Keratinocyte (primary cell): ENCODE data around the gene IFI16. TPM values are rescaled to one million over a fixed set of nuclear protein-coding genes. Genes with fewer than 3 reads are reported as not detected.
"Not testable (repeated sequence)": the region's sequence is repeated elsewhere in the genome, so short reads cannot be mapped to it uniquely, and the experiment has no call there.

ENCODE experiments used
- DNase-seq: peaks from one replicate; pipeline ENCODE4 v3.0.0-alpha.2; 2011; ENCODE audit warnings: low read depth, missing footprints, low spot score
- FAIRE-seq: peaks from 2 replicates; lab custom pipeline; 2011; peaks lifted over from hg19 to GRCh38; lab: Jason Lieb, UNC
- H2AFZ ChIP-seq: 2 replicates; pipeline ENCODE4 v1.6.0; 2012; ENCODE audit warnings: low read length, control low read depth, inconsistent platforms; ENCODE audit not compliant: control insufficient read depth
- H3K27ac ChIP-seq: 2 replicates; pipeline ENCODE4 v1.5.1; 2011; ENCODE audit warnings: low read length; ENCODE audit not compliant: control insufficient read depth, insufficient read depth
- H3K27me3 ChIP-seq: 3 replicates; pipeline ENCODE4 v1.6.0; 2011; ENCODE audit warnings: low read length; ENCODE audit not compliant: control insufficient read depth, insufficient read depth; ENCODE audit errors: extremely low read depth
- H3K36me3 ChIP-seq, 2 experiments: 2 replicates in 1 of 2; 3 replicates in 1 of 2; pipeline ENCODE4 v1.5.1; 2011; ENCODE audit warnings: low read length in 2 of 2, mild to moderate bottlenecking in 1 of 2; ENCODE audit not compliant: control insufficient read depth in 2 of 2, insufficient read depth in 2 of 2; ENCODE audit errors: extremely low read depth in 1 of 2
- H3K4me1 ChIP-seq: 3 replicates; pipeline ENCODE4 v1.5.1; 2011; ENCODE audit warnings: low read length; ENCODE audit not compliant: control insufficient read depth, insufficient read depth; ENCODE audit errors: extremely low read depth
- H3K4me2 ChIP-seq: 3 replicates; pipeline ENCODE4 v1.6.0; 2011; ENCODE audit warnings: low read depth, low read length; ENCODE audit not compliant: control insufficient read depth, insufficient read depth; ENCODE audit errors: extremely low read depth
- H3K4me3 ChIP-seq, 3 experiments: fragments of 200-600 bp in 1 of 3; sonication (generic) in 1 of 3; 2 replicates in 2 of 3; 3 replicates in 1 of 3; pipeline ENCODE4 v1.5.1; 2011 to 2016; ENCODE audit warnings: low read length in 3 of 3, mild to moderate bottlenecking in 3 of 3, control low read depth in 2 of 3, inconsistent platforms in 1 of 3, low read depth in 1 of 3, mixed read lengths in 1 of 3, mixed run types in 1 of 3, moderate library complexity in 1 of 3; ENCODE audit not compliant: control insufficient read depth in 2 of 3, insufficient read depth in 2 of 3; ENCODE audit errors: extremely low read depth in 1 of 3
- H3K79me2 ChIP-seq: 2 replicates; pipeline ENCODE4 v1.6.0; 2012; ENCODE audit warnings: low read length; ENCODE audit not compliant: control insufficient read depth, insufficient read depth
- H3K9ac ChIP-seq: 3 replicates; pipeline ENCODE4 v1.6.0; 2011; ENCODE audit warnings: low read length; ENCODE audit not compliant: control insufficient read depth, insufficient read depth; ENCODE audit errors: extremely low read depth
- H3K9me1 ChIP-seq: 3 replicates; pipeline ENCODE4 v1.6.0; 2011; ENCODE audit warnings: low read length; ENCODE audit not compliant: control insufficient read depth, insufficient read depth; ENCODE audit errors: extremely low read depth
- H3K9me3 ChIP-seq: 2 replicates; pipeline ENCODE4 v1.5.1; 2012; ENCODE audit warnings: low read depth, low read length; ENCODE audit not compliant: control insufficient read depth
- H4K20me1 ChIP-seq: 3 replicates; pipeline ENCODE4 v1.6.0; 2011; ENCODE audit warnings: low read length; ENCODE audit not compliant: control insufficient read depth, insufficient read depth; ENCODE audit errors: extremely low read depth
- EZH2 ChIP-seq: IDR thresholded peaks from one replicate; pipeline ENCODE4 v1.6.1; 2012; ENCODE audit warnings: inconsistent platforms, mild to moderate bottlenecking, low read length, moderate library complexity
- dilution Hi-C: fragments of 300-500 bp; cut with MboI; formaldehyde crosslinking; loops from one replicate; pipeline ENCODE4 v1.7.0; 2020; ENCODE audit warnings: low sequenced_read_pairs; ENCODE audit not compliant: extremely low pct_ligation_motif_present
- polyA plus RNA-seq, 5 experiments: library from polyadenylated mRNA; depleted of rRNA in 3 of 5; stranded (reverse) in 3 of 5; stranded (forward) in 1 of 5; unstranded in 1 of 5; fragments of >200 nt; gene quantifications; 1 replicate in 1 of 5; 2 replicates in 3 of 5; 3 replicates in 1 of 5; pipeline versions ENCODE4 v1.2.1 to v1.2.3, GENCODE V29; 2011 to 2012; ENCODE audit warnings: missing spikeins in 2 of 5, low read depth in 1 of 5, low replicate concordance in 1 of 5
- TF ChIP-seq, protein P1 (sequence below), 3 experiments: IDR thresholded peaks in 1 of 3; conservative IDR thresholded peaks in 1 of 3; optimal IDR thresholded peaks in 1 of 3; 2 replicates in 2 of 3; 3 replicates in 1 of 3; pipeline versions ENCODE3 to v1.5.1; 2011; ENCODE audit warnings: low read length in 3 of 3, mild to moderate bottlenecking in 3 of 3, moderate library complexity in 2 of 3, control low read depth in 1 of 3, inconsistent platforms in 1 of 3; ENCODE audit not compliant: insufficient read depth in 2 of 3; ENCODE audit errors: extremely low read depth in 1 of 3

The IFI16 gene
- polyA plus RNA-seq, 1 donor (not counting 4 experiments of a cell fraction or from before 2014, with no cell fraction given): 193 TPM

DNA sequence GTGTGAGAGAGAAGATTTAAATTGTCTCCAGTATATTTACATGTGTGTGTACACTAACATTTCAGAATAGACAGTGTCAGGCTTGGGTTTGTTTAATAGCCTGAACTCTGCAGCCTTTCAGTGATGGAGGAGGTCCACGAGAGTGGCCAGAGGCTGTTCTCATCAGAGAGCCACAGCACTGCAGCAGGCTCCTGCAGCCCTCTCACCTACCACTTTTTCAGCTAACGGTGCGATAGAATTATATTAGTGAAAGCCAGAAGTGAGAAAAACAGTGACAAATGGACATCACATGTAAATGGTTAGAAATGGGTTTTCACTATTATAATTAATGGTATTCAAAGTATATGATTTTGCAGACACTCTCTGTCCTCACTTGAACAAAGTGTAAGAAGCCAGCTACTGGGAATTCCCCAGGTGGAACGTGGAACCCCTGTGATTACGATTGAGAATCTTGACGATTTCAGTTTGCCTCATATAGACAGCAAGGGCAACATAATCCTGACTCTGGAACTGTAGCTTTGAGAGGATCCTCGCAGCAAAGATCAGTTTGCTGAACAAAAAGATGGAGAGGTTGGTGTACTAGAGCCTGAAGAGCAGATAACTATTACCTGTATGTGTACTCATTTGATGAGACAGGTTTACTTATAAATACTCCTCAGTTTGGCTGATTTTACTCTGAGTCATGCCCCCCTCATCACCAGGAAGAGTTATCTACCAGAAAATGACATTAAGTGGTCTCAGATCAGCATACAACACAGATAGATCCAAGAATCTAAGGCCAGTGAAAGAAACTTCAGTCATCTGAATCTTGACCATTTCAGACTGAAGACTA, 31.4 kb downstream of the IFI16 start:
- Histone ChIP-seq H3K27me3 (no peaks in the 10 kb centered on the region), H3K36me3 (peaks cover 13 to 36% of the 10 kb centered on the region in 2 experiments), H3K9me3 (no peaks in the 10 kb centered on the region), H2AFZ (no peak overlapping the region), H3K4me3 (no peak overlapping the region), H3K79me2 (peaks cover 9% of the 10 kb centered on the region), H3K4me2 (no peak overlapping the region), H4K20me1 (no peaks in the 10 kb centered on the region), H3K27ac (no peak overlapping the region), H3K9me1 (no peaks in the 10 kb centered on the region), H3K9ac (no peak overlapping the region), H3K4me1 (no peaks in the 10 kb centered on the region)
- no peak for FAIRE-seq
- TF ChIP-seq EZH2: no peak
- TF ChIP-seq, protein P1, sequence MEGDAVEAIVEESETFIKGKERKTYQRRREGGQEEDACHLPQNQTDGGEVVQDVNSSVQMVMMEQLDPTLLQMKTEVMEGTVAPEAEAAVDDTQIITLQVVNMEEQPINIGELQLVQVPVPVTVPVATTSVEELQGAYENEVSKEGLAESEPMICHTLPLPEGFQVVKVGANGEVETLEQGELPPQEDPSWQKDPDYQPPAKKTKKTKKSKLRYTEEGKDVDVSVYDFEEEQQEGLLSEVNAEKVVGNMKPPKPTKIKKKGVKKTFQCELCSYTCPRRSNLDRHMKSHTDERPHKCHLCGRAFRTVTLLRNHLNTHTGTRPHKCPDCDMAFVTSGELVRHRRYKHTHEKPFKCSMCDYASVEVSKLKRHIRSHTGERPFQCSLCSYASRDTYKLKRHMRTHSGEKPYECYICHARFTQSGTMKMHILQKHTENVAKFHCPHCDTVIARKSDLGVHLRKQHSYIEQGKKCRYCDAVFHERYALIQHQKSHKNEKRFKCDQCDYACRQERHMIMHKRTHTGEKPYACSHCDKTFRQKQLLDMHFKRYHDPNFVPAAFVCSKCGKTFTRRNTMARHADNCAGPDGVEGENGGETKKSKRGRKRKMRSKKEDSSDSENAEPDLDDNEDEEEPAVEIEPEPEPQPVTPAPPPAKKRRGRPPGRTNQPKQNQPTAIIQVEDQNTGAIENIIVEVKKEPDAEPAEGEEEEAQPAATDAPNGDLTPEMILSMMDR (optimal IDR thresholded peaks at IDR 0.05 in 1 of 3, IDR thresholded peaks at IDR 0.05 in 1 of 3, conservative IDR thresholded peaks at IDR 0.05 in 1 of 3; ENCODE audit: extremely low read depth in 1 of 3, insufficient read depth in 2 of 3, low read length in 3 of 3): no peak
- dilution Hi-C loops: no loop called here
- no peak for DNase-seq

DNA sequence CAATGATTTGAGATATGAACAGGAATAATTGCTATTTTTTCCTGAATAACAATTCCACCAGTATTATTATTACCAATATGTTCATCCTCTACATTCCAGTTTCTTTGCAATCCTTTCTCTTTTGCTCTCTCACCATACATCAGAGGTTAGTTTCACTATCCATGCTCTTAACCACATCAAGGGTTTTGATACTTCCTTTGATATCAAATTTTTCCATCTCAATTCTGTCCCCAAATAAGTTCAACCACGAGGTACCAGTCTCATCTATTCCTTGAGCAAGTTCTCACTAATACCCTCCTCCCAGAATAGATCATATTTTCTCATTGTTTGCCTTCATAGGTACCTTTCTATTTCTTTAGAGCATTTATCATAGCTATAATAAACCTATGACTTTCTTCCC, 36.8 kb downstream of the IFI16 start:
- DNase-seq, H3K9ac ChIP-seq, H3K4me1 ChIP-seq, H3K4me3 ChIP-seq, dilution Hi-C loops, H3K79me2 ChIP-seq, H3K9me1 ChIP-seq, H3K27me3 ChIP-seq, H3K9me3 ChIP-seq, H3K4me2 ChIP-seq, H4K20me1 ChIP-seq, H3K27ac ChIP-seq, H2AFZ ChIP-seq, FAIRE-seq, H3K36me3 ChIP-seq: not testable (repeated sequence)
